NCI-H1417 (cell line): ENCODE measurements around the gene SORL1.

Experiments used
- DNase-seq, 3 experiments: peaks; one replicate each; lab custom pipeline; 2025; lab: John Stamatoyannopoulos, UW

Gene SORL1

GRCh38 chr11:121656328-121657090, 204.4 kb downstream of the SORL1 start:
- DNase-seq = no peak

GRCh38 chr11:121657146-121657545, 205.0 kb downstream of the SORL1 start:
- DNase-seq = no peak

GRCh38 chr11:121659811-121660210, 207.7 kb downstream of the SORL1 start:
- DNase-seq = no peak

- DNase-seq = peak in 1 of 3 experiments; percentile 14
Measured at GRCh38 chr11:121661880-121662486, 209.9 kb downstream of the SORL1 start.

DNA sequence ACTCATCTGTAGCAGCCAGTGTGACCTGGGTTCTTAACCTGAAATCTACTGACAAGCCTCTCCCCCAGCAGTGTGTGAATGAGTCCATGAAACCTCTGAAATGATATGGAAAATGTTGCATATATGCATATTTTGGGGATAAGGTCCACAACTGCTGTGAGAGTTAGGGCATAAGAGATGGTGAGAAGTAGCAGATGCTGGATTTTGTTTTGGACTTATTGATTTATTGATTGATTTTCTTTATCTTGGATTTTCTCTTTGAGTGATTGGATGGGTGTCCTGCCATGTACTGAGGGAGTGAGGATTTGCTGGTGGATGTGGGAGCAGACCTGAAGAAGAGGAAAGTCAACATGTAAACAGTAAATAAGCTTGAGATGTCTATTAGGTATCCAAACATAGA, 212.0 kb downstream of the SORL1 start:
- no peak for DNase-seq

- no peak for DNase-seq
Measured at GRCh38 chr11:121665206-121665838, 213.2 kb downstream of the SORL1 start.

DNA sequence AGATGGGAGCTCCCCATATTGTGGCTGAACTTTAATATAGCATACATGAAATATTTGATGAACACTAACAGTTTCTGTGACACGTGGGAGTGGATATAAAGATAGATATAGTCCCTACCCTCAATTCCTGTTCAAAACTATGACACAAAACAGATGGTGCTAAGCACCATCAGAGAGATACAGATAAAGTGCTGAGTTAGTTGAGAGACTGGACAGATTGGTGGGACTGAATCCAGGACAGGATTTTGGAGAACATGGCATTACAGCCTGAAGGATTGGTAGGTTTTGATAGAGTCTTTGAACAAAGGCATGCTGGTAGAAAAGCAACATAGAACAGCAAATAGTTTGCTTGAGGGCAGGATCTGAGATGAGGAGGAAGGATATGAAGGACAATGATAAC, 215.7 kb downstream of the SORL1 start:
- DNase-seq = no peak

DNA sequence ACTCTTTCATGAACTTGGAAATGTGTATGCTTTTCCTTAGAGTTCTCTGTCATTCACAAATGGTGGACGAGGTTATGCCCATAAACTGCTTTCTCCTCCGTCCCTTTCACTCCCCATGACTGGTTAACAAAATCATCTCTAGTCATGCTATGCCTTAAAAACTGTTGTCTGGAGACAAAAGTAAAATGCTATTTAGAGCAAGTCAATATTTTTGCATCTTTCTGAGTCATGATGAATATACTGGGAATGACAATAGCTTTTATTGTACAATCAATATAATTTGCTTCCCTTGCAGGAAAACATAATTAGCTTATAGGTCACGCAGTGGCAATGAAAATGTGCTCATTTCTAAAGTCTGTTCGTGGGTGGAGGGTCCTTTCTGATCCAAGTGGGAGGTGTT, 217.3 kb downstream of the SORL1 start:
- peak in 1 of 3 experiments; percentile 34 for DNase-seq

DNA sequence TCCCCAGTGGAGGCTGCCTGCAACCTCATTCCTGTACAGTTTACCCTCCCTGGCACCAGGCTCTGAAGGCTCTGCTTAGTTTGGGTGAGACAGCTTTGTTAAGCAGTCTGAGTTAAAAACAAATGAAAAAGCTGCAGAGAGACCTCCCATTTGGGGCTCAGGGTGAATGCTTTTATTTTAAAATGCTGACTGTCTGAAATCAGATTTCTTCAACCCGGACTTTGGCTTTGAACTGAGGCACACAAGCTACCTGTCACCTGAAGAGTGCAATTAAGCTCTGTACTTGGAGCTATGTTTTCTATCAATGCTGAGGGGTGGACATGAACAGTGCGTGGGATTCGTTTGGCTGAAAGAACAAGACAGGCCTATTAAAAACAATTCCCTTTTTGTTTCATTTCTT, 218.2 kb downstream of the SORL1 start:
- no peak for DNase-seq

GRCh38 chr11:121670805-121671282, 218.7 kb downstream of the SORL1 start:
- DNase-seq = no peak

DNA sequence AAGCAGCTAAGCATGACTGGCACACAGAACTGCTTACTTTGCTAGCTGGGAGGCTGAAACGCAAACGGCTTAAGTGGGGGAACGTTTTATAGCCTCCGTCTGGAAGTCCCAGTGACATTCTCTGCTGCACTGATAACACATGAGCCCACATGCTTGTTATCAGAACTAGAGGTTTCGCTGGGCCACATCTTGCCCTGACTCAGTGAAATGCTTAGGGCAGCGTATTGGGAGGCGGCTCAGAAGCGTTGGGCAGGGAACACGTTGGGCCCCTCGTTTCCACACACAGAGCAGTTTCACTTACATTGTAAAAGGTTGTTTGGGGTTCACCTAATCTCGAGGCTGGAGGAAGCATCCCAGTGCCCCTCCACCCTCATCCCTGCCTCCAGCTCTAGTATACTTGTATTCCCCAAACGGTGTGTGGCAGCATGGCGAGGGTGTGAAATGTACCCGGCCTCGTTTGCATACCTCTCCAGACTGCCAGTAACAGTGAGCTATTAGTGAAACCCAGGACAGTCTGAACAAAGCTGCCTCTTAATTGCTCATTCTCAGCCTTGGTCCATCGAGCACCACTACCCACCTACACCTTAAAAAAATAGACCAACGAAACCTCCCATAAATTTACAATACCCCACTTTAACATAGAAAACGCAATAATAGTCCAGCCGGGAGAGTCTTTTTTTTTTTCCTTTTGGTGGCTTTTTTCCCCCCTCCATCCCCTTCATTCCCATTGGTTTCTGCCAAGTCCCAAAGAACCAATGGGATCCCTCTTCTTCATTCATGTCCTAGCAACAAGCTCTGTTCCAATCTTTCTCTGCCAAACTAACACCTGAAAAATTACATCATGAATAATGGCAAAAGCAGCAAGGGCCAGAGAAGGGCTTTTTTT, 219.4 kb downstream of the SORL1 start:
- peak in 2 of 3 experiments; percentile 8 to 64 for DNase-seq

GRCh38 chr11:121672630-121673487, 220.7 kb downstream of the SORL1 start:
- no peak for DNase-seq

DNA sequence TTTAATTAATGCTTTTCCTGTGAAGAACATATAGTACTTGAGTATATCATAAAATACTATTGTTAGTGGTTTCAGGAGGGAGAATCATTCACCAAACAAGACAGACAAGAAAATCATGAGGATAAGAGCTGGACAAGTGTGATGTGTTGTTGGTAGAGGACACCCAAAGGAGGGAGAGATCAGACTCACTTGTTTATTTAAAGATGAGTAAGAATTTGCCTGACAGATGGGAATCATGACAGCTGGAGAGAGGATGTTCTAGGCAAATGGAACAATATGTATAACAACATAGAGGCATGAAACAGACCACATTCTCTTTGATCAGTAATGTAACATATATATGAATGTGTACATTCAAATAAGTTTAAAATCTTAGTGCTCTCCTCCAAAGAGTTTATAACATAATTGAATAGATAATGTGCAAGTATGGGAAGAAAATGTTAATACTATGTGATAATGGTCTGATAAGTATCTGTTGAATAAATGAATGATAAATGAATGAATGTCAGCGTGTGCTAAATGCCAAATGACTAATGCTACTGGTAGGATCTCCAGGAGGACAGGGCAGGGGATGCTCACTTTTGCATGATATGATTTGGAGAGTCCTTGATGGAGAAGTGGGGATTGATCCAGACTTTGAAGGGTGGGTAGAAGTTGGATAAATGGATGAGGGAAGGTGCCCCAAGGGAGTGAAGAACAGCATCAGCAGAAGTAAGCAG, 229.6 kb downstream of the SORL1 start:
- DNase-seq = no peak
